Measurements from ENCODE around the gene DUSP10.

The DUSP10 gene

GRCh38 chr1:221741703-221742554 is at the start of gene DUSP10:
DUSP10 (minus strand) TSS chr1:221742089; CDS start chr1:221739744, 2,345 bp downstream.
- peak; percentile 98 for DNase-seq

GRCh38 chr1:221788466-221788865 is 46.6 kb upstream of the DUSP10 start:
- DNase-seq, result no peak

DNA sequence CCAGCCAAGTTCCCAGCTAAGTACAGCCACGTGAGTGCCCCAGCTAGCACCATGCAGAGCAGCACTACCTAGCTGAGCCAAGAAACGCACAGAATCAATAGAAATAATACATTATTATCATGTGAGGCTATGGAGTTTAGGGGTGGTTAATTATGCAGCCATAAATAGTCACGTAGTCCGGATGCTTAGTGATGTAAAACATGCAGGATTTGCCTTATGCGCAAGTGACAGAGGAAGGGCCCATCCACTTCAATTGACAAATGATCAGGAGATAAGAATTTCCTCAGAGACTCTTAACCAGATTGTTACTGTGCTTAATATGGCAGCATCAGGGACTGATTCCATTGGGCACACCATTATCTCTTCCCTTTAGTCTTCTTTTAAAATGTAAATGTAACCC is 44.8 kb upstream of the DUSP10 start:
- DNase-seq, result no peak

DNA sequence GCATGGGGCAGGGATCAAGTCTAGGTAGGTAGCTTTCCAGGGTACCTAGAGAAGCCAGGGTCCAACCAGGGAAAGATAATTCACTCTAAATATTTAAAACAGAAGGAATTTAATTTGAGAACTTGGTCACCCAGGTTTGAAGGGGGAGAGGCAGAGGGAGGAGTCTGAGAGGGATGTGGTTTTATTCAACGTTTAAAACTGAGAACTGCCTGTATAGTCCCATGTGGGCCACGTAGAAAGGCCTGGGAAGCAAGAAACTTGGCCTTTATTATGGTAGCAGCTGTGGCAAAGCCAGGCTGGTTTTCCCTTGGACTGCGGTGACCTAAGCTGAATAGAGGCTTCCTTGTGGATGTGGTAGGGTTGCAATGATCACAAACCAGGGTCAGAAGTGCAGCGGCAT is 42.0 kb upstream of the DUSP10 start:
- DNase-seq, result no peak

DNA sequence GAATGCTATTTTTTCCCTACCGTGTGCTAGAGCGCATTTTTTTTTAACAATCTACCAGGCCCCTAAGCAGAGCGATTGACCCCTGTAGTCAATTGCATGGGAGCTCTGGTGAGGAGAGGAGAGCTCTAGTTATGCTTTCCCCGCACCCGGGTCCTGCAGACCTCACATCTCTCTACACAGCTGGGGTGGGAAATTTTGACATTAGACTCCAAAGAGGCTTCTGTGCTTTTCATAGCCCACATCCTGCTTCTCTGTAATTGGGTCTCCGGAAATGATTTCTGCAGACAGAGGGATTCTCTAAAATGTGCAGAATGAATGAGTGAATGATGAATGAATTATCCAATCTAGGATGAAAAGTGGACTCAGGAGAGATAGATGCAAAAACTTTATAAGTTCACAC is 41.5 kb upstream of the DUSP10 start:
- no peak for DNase-seq

DNA sequence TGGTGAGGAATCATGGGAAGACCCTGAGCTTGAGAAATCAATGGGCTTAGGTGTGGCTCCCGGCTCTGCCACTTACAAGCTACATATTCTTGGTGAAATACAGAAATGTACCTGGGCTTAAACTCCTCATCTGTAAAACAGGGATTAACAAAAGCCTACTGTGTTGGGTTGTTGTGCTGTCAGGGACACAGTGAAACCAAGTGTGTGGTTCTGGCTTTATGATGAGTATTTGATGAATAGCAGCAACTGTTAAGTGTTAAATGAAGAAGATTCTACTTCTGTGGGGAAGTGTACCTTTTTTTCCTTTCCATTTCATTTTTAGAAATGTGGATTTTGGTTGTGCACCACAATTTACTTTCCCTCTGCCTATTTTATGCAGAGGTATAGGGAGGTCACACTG is 41.1 kb upstream of the DUSP10 start:
- no peak for DNase-seq

DNA sequence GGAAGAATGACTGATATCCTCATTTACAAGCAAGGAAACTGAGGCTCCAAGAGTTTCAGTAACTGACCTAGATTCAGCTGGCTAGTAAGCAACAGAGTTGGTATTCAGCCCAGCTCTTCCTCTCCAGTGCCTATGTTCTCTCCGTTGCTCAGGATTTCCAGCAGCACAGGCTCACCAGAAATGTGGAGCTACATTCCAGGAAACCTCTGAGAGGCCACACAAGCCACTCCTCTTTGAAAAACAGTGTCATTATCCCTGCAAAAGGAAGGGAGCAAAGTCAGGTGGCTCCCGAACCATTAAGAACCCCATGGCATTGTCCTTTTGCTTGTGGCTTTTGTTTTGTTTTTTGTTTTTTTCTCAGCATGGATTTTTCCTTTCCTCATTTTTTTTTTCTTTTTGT is 40.6 kb upstream of the DUSP10 start:
- DNase-seq, result no peak

- no peak for DNase-seq
Observed at GRCh38 chr1:221781102-221781755, 39.3 kb upstream of the DUSP10 start.

- DNase-seq, result no peak
Observed at GRCh38 chr1:221780175-221780574, 38.3 kb upstream of the DUSP10 start.

DNA sequence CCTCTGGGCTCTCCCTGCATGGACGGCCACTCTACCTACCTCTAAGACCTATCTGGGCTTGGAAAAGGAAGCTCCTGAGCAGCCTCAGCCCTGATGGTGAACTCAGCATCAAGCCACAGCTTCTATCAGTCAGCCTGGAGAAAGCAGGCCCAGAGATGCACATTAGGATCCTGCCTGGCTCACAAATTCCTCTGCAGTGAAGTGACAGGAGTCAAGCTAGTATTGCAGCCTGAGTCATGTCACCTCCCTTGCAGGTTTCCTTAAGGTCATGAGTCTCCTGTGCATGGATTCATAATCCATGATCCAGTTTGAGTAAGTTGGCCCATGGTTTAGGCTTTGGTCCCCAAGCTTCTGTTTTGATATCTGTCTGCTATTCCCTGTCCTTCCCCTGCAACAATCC is 37.9 kb upstream of the DUSP10 start:
- no peak for DNase-seq

DNA sequence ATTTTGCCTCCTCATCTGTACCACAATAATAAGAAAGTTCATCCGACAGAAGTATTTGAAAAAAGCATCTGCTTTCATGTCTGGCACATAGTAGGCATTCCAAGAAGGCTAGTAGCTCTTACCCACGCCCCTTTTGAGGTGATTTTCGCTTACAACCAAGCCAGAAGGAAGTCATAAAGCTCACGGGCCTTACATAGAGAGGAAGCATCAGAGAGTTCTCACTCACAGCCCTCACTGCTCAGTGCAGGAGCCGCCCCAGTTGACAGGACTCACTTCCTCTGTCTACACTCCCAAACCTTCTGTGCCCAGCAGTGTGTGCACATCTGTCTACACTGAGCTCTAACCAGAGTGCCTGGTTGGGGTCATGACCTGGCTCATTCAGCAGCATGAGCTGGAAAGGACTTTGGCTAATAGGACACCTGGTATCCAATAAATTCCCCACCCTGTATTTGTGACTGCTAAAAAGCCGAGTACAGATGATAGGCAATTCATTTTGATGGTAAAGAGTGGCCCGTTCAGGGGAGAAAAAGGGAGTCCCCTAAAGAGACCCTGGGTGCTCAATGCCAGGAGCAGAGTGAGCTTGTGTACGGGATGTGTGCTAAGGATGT is 36.8 kb upstream of the DUSP10 start:
- DNase-seq, result no peak

DNA sequence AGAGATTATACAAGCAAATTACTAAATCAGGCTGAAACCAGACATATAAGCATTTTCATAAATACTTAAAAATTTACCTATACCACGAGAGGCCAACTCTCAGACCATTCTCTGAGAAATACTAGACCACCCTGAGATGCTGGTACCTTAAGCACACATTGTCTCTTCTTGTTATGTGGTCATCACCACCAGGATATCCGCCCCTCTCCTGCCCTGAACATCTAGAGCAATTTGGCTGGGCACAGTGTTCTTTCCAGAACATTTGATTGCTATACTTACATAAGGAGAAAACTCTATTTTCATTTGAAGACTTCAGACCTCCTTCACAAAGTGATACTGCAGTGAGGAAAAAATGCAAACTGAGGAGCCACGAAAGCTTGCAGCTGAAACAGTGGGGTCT is 36.2 kb upstream of the DUSP10 start:
- no peak for DNase-seq

DNA sequence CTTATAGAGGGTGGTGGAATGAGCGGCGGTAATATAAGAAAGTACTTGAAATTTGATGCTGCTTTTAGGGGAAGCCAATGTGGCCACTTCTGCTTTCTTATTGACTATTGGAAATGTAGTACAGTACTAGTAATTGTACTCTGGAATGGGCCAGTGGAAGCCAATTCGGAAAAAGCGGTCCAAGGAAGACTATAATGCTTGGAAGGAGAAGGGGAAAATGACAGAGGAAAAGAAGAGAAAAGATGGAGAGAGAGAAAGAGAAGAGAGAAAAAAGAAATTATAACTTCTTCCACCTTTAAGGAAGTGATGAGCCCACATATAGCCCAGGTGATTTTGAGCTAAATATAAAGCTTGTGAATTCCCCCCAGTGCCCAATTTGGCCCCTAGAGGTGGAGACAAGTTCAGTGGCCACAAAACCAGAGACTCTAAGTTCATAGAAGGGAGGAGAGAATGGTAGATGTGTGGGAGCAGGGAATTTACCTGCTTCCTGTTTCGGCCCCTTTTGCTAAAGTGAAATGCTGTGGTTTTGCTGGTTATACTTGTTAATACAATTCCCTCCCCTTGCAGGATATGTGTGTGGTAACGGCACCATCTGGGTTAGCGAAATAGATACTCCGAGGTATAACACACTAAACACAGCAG is 35.7 kb upstream of the DUSP10 start:
- DNase-seq, result no peak

GRCh38 chr1:221776495-221777301 is 34.8 kb upstream of the DUSP10 start:
- DNase-seq, result no peak

DNA sequence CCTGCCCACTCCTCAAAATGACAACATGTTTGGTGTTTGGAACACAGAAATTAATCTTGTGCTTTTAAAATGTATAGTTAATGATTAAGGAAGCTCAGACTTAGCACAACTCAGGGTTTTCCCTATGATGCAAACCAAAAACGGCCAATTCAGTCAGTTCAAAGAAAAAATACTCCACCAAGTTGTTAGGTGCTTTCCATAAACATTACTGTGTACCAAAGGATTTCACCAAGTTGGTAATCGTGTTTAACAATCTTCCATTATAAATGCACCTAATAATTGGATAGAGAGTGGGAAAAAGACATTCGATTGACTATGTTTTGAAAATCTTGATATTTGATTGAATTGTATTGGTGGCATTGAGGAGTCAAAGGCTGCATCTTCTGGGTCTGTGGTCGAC is 33.3 kb upstream of the DUSP10 start:
- no peak for DNase-seq

- no peak for DNase-seq
Observed at GRCh38 chr1:221774054-221774842, 32.4 kb upstream of the DUSP10 start.

DNA sequence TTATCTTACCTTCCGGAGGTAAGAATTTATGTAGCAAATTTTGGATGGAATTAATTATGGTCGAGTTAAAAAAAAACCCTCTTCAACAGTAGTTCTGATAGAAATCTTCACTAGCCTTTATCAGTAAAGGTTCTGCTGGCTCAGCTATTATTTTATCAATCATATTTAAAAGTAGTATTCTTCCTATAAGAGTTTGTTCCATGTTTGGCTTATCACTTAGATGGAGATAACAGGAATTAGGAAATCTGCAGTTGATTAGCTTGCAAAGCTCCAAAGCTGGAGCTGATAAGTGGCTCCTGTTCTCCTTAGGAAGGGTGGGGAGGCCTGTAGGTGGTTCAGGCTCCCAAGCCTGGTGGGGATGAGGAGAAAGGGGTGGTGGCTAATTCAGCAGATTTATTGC is 31.5 kb upstream of the DUSP10 start:
- no peak for DNase-seq

DNA sequence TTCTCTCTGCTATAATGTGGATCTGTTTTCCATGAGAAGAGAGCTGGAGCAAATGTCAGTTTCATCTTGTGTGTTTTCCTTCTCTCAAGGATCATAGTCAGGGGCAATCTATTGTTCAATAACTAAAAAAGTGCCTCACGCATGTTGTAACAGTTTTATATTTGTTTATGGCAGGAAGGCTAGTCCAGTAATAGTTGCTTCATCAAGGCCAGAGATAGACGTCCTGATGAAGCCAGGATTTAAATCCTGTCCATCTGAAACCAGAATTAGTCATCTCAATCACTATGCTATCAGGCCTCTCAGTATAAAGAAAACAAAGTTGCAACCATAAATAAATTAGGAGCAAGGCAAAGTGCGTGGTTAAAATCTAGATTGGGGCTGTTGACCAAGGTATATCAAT is 30.2 kb upstream of the DUSP10 start:
- DNase-seq, result no peak

DNA sequence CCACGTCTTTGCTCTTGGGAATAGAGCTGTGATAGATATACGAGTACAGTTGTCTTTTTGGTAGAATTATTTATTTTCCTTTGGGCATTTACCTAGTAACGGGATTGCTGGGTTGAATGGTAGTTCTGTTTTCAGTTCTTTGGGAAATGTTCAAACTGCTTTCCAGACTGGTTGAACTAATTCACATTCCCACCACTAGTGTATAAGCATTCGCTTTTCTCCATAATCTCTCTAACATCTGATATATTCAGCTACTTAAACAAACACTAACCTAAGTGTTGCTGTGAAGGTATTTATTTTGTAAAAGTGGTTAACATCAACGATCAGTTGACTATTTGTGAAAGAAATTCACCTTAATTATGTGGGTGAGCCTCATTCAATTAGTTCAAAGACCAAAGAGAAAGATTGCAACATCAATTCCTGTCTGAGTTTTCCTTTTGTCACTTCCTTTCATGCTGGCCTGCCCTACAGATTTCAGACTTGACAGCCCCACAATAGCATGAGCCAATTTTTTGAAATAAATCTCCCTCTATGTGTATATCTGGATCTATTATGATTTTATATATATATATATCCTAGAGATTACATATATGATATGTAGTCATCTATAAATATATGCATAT is 26.7 kb upstream of the DUSP10 start:
- DNase-seq, result no peak

DNA sequence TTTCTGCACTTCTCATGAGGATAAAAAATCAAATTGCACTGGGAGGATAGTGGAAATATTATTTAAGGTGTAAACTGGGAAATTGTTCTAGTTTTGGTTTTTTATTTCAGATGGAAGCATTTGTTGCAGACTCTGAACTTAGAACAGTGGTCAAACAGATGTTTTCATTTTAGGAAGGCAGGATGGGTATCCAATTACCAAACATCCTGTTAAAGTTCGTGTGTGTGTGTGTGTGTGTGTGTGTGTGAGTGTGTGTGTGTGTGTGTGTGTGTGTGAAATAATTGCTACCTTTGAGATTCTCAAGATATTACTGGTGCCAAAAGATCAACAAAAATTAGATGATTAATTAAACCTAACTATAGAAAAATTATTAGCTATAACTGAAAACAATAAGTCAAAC is 24.3 kb upstream of the DUSP10 start:
- DNase-seq, result no peak

- DNase-seq, result no peak
Observed at GRCh38 chr1:221765527-221765926, 23.6 kb upstream of the DUSP10 start.

Measured in activated CD4-positive, alpha-beta T cell treated with anti-CD3 and anti-CD28 coated beads for 1 hour (primary cell).